ENCODE results near the gene ATOH8.

The ATOH8 gene

GRCh38 chr2:85811180-85812093 is 57.6 kb downstream of the ATOH8 start:
- no peak overlapping the region for H3K4me3 ChIP-seq (ENCODE audit: low read depth, low read length)
- POLR2A ChIA-PET = interaction anchor here (1.0 to 1.3 kb wide), 2 partner anchors 39 to 66 kb away, joined by 3 to 4 read pairs; no protein-coding TSS in a partner anchor

DNA sequence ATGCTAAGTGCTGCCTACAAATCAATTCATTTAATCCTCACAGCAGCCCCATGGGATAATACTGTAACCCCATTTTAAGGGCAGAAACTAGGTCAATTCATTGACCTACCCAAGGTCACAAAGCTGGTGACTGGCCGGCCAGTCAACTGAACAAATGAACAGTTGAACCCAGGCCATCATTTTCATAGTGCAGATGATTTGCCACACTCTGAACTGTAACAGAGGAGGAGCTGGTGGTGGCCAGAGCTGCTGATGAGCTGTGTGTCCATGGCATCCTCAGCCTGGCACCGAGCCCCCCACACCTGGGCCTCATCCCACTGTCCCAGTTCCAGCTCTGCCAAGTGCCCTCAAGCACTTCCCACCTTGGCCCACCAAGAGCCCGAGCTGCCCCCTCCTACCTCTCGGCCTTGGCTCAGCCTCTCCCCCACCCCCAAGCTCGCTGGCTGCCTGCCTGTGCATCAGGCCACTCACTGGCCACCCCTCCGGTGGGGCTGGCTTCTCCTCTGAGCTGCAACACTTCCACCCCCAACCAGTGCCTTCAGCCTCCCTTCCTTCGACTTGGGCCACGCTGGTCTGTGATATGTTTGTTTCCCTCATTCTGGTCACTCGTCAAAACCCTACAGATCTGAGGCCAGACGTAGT is 58.4 kb downstream of the ATOH8 start:
- ChIA-PET CTCF (interaction anchor here (0.7 to 27.8 kb wide), 20 partner anchors 9 to 271 kb away, joined by 3 to 891 read pairs (median 15); partner anchors contain the start of genes ATOH8 and ST3GAL5), POLR2A (interaction anchor here (1.3 kb wide), 1 partner anchor 40 kb away, joined by 4 read pairs; no protein-coding TSS in a partner anchor)
- DNase-seq (ENCODE audit: low read depth, low spot score) = no peak
- TF ChIP-seq, protein P1, sequence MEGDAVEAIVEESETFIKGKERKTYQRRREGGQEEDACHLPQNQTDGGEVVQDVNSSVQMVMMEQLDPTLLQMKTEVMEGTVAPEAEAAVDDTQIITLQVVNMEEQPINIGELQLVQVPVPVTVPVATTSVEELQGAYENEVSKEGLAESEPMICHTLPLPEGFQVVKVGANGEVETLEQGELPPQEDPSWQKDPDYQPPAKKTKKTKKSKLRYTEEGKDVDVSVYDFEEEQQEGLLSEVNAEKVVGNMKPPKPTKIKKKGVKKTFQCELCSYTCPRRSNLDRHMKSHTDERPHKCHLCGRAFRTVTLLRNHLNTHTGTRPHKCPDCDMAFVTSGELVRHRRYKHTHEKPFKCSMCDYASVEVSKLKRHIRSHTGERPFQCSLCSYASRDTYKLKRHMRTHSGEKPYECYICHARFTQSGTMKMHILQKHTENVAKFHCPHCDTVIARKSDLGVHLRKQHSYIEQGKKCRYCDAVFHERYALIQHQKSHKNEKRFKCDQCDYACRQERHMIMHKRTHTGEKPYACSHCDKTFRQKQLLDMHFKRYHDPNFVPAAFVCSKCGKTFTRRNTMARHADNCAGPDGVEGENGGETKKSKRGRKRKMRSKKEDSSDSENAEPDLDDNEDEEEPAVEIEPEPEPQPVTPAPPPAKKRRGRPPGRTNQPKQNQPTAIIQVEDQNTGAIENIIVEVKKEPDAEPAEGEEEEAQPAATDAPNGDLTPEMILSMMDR (IDR thresholded peaks at IDR 0.05; ENCODE audit: insufficient read depth, low read length, missing control alignments) = no peak
- H3K4me3 ChIP-seq (ENCODE audit: low read depth, low read length) = no peak overlapping the region

More at GRCh38 chr2:85811180-85812093, 57.6 kb downstream of the ATOH8 start:
- no peak for DNase-seq (ENCODE audit: low read depth, low spot score)
- CTCF ChIA-PET = interaction anchor here (0.7 to 27.8 kb wide), 20 partner anchors 8 to 271 kb away, joined by 3 to 891 read pairs (median 14); partner anchors contain the start of genes ATOH8 and ST3GAL5
- TF ChIP-seq, protein P1 (IDR thresholded peaks at IDR 0.05; ENCODE audit: insufficient read depth, low read length, missing control alignments) = no peak

GRCh38 chr2:85813211-85813981 is 59.6 kb downstream of the ATOH8 start:
- POLR2A ChIA-PET = interaction anchor here (1.0 to 1.5 kb wide), 2 partner anchors 68 to 85 kb away, joined by 5 to 6 read pairs; no protein-coding TSS in a partner anchor
- DNase-seq (ENCODE audit: low read depth, low spot score) = no peak
- CTCF ChIA-PET = interaction anchor here (0.7 to 27.8 kb wide), 49 partner anchors 9 to 269 kb away, joined by 3 to 891 read pairs (median 6); partner anchors contain the start of gene ATOH8

GRCh38 chr2:85813982-85814801 is 60.4 kb downstream of the ATOH8 start:
- POLR2A ChIA-PET = interaction anchor here (1.0 to 1.5 kb wide), 2 partner anchors 69 to 85 kb away, joined by 5 to 6 read pairs; no protein-coding TSS in a partner anchor
- TF ChIP-seq, protein P1 (IDR thresholded peaks at IDR 0.05; ENCODE audit: insufficient read depth, low read length, missing control alignments) = peak; percentile 100

More at GRCh38 chr2:85813211-85813981, 59.6 kb downstream of the ATOH8 start:
- H3K4me3 ChIP-seq (ENCODE audit: low read depth, low read length) = no peak overlapping the region
- TF ChIP-seq, protein P1 (IDR thresholded peaks at IDR 0.05; ENCODE audit: insufficient read depth, low read length, missing control alignments) = no peak

More at GRCh38 chr2:85813982-85814801, 60.4 kb downstream of the ATOH8 start:
- DNase-seq (ENCODE audit: low read depth, low spot score) = peak; percentile 34
- H3K4me3 ChIP-seq (ENCODE audit: low read depth, low read length) = no peak overlapping the region
- CTCF ChIA-PET = interaction anchor here (0.6 to 27.8 kb wide), 51 partner anchors 8 to 269 kb away, joined by 3 to 891 read pairs (median 6); partner anchors contain the start of gene ATOH8

Data from AG04449 (cell line).